Retinal pigment epithelial cell (primary cell): ENCODE results near the gene BUD23.

Experiments
- DNase-seq: peaks from one replicate; pipeline ENCODE4 v3.0.0-alpha.2; 2010; ENCODE audit warnings: low read depth
- H3K4me3 ChIP-seq: 2 replicates; pipeline ENCODE4 v1.5.1; 2011; ENCODE audit warnings: mild to moderate bottlenecking, low read length, control low read depth, moderate library complexity
- TF ChIP-seq, protein P1 (sequence below): conservative IDR thresholded peaks from 2 replicates; pipeline ENCODE4 v1.5.1; 2011; ENCODE audit warnings: low read depth, low read length, control low read depth, inconsistent platforms

The BUD23 gene

GRCh38 chr7:73690646-73691045 lies 7.2 kb downstream of the BUD23 start:
- TF ChIP-seq, protein P1, sequence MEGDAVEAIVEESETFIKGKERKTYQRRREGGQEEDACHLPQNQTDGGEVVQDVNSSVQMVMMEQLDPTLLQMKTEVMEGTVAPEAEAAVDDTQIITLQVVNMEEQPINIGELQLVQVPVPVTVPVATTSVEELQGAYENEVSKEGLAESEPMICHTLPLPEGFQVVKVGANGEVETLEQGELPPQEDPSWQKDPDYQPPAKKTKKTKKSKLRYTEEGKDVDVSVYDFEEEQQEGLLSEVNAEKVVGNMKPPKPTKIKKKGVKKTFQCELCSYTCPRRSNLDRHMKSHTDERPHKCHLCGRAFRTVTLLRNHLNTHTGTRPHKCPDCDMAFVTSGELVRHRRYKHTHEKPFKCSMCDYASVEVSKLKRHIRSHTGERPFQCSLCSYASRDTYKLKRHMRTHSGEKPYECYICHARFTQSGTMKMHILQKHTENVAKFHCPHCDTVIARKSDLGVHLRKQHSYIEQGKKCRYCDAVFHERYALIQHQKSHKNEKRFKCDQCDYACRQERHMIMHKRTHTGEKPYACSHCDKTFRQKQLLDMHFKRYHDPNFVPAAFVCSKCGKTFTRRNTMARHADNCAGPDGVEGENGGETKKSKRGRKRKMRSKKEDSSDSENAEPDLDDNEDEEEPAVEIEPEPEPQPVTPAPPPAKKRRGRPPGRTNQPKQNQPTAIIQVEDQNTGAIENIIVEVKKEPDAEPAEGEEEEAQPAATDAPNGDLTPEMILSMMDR = no peak
- DNase-seq = no peak
- H3K4me3 ChIP-seq = no peak overlapping the region

DNA sequence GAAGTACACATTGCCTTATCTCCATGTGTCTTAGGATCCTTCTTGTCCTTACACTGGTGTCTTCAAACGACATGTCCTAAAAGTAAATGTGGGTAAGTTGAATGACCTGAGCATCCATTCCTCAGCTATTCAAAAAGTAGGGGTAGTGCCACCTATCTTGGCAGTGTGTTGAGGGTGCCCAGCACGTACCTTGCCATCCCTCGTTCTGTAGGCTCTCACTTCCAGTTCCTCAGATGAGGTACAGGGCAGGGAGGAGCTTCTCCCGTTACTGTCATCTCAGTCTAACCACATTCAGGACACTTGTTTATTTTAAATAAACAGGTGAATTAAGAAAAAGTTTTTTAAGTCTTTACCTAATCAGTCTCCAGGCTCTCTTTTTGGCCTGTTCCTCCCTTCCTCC lies 13.0 kb downstream of the BUD23 start:
- no peak overlapping the region for H3K4me3 ChIP-seq
- no peak for DNase-seq
- TF ChIP-seq, protein P1 = no peak

DNA sequence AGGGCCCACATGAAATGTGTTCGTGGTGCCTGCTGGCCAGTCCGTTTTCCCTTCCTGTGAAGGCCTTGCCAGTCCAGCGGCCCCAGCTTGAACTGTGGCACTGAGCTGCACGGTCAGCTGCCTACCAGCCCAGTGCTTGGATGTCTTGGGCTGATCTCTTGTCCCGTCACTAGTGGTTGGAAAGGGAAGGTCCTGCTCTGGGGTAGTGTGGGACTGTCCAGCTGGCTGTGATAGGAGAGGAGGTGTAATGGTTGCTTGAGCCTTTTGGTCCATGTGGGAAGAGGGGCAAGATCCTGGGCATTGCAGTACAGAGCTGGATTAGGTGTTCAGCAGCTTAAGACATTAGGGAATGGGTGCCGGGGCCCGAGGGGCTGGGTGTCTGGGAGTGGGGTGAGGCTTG lies 15.0 kb downstream of the BUD23 start:
- no peak overlapping the region for H3K4me3 ChIP-seq
- no peak for DNase-seq
- TF ChIP-seq, protein P1 = no peak

DNA sequence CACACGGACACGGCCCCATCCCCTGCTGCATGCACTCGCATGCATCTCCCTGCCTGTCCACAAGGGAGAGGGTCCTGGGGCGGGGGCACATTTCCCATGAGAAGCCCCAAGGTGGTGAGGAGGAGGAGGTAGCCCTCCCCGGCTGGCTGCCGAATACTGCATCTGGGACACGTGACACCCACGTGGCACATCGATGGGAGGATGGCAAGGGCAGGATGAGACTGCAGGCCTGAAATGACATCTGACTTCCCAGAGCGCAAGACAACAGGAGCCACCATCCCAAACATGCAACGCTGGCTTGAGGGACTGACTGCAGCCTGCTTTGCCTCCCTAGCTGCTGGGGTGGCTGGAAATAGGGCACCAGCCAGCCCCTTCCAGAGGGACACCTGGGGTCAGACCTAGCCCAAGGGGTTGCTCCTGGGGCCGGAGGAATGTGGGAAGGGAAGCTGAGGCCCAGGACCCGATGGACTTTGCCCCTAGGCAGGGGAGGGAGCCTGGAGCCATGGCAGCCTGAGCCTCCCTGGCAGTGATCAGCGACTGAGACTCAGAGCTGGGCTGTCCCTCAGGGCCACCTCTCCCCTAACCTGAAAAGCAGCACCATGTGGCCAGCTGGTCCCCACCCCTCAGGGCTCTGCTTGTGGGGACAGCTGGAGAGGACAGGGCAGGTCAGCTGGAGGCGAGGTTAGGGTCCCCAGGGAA lies 16.1 kb downstream of the BUD23 start:
- DNase-seq = no peak
- H3K4me3 ChIP-seq = no peak overlapping the region
- TF ChIP-seq, protein P1 = no peak

DNA sequence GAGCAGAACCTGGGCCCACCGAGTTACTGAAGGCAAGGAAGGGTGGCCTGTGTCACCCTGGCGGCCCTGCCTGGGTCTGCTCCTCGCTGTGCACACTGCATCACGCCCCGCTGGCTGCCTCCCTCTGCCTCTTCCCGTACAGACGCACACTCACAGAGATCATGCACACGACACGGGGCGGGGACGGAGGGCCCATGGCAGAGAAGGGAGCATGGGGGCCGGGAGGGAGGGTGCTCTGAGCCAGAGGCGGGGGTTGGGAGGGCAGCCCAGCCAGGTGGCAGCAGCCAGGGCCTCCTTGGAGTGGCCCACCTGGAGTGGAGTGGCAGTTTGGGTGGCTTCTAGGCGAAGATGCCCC lies 16.6 kb downstream of the BUD23 start:
- no peak for DNase-seq
- TF ChIP-seq, protein P1 = no peak
- no peak overlapping the region for H3K4me3 ChIP-seq

DNA sequence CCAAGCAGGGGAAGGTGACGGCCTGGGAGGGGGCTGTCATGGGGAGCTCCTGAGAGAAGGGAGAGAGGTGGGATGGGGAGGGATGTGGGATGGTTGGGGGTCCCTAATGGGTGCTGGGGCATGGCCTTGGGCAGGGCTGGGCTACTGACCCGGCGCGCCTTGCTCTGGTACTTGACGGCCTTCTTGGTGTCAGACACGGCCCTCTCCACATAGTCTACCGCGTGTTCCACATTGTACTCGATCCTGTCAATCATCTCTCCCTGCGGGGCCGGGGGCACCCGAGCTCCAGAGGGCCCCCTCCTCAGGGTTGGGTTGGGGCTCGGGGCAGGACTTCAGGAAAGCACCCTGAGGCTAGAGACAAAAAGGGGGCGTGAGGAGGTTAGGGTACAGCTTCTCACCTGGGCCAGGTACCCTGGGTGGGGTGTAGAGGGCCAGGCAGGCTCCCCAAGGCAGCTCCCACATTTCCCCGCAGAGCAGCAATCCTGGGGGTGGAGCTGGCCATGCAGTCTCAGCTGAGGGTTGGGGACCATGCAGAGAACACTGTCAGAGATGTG lies 17.3 kb downstream of the BUD23 start:
- TF ChIP-seq, protein P1 = no peak
- DNase-seq = no peak
- no peak overlapping the region for H3K4me3 ChIP-seq

DNA sequence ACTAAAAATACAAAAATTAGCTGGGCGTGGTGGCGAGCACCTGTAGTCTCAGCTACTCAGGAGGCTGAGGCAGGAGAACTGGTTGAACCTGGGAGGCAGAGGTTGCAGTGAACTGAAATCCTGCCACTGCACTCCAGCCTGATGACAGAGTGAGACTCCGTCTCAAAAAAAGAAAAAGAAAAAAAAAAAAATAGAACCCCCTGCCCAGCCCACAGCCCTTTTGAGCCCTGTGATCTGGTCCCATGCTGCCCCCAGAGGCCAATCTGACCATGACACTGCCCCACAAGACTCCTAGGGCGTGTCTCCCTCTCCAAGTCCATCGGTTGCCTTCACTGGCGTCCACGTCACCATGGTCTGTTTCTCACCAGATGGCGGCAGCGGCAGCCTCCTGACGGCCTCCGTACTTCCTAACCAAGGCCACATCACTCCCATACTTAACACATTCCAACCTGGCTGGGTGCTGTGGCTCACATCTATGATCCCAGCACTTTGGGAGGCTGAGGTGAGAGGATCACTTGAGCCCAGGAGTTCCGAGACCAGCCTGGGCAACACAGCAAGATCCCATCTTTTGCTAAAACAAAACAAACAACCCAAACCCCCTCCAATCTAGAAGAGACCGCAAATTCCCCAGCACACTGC lies 18.1 kb downstream of the BUD23 start:
- TF ChIP-seq, protein P1 = peak; percentile 69
- H3K4me3 ChIP-seq = no peak overlapping the region
- DNase-seq = no peak
